Natural killer cell (primary cell): ENCODE data around the gene PDE6A. TPM values are rescaled to one million over a fixed set of nuclear protein-coding genes. Genes with fewer than 3 reads are reported as not detected.

ENCODE experiments used
- ATAC-seq, 3 donors: fragments of 150-1000 bp in 2 of 3; fragments of 200-7000 bp in 1 of 3; cut with Tn5 transposase; 1 replicate in 1 of 3; 2 replicates in 2 of 3; pipeline ENCODE4 v1.10.0; 2021; ENCODE audit warnings: mild to moderate bottlenecking in 2 of 3, moderate library complexity in 2 of 3
- DNase-seq, 2 donors: peaks; one replicate each; pipeline versions ENCODE4 v3.0.0 to v3.0.0-alpha.2; 2013 to 2021; ENCODE audit warnings: mixed read lengths in 1 of 2
- H3K27ac ChIP-seq: one replicate; pipeline ENCODE4 v1.5.1; 2013; ENCODE audit warnings: mild to moderate bottlenecking, low read length
- H3K27me3 ChIP-seq: one replicate; pipeline ENCODE4 v1.6.1; 2013; ENCODE audit warnings: low read length; ENCODE audit not compliant: control insufficient read depth, insufficient read depth
- H3K36me3 ChIP-seq: one replicate; pipeline ENCODE4 v1.6.1; 2013; ENCODE audit warnings: low read length; ENCODE audit not compliant: control insufficient read depth, insufficient read depth
- H3K4me1 ChIP-seq: one replicate; pipeline ENCODE4 v1.6.1; 2013; ENCODE audit warnings: low read length; ENCODE audit not compliant: control insufficient read depth, insufficient read depth
- H3K4me3 ChIP-seq: one replicate; pipeline ENCODE4 v1.5.1; 2013; ENCODE audit warnings: low read length
- H3K9me3 ChIP-seq: one replicate; pipeline ENCODE4 v1.6.1; 2013; ENCODE audit warnings: low read length; ENCODE audit not compliant: control insufficient read depth, insufficient read depth
- H3K27ac Mint-ChIP-seq, 2 donors: one replicate each; pipeline ENCODE4 v1.8.0; 2022; ENCODE audit warnings: mild to moderate bottlenecking in 2 of 2, mixed read lengths in 2 of 2, moderate library complexity in 1 of 2
- H3K27me3 Mint-ChIP-seq, 2 donors: one replicate each; pipeline ENCODE4 v1.8.0; 2022; ENCODE audit warnings: low read depth in 2 of 2, mixed read lengths in 2 of 2
- H3K36me3 Mint-ChIP-seq: one replicate; pipeline ENCODE4 v1.8.0; 2022; ENCODE audit warnings: mixed read lengths
- H3K4me1 Mint-ChIP-seq, 2 donors: one replicate each; pipeline ENCODE4 v1.8.0; 2022; ENCODE audit warnings: mixed read lengths in 2 of 2
- H3K4me3 Mint-ChIP-seq: one replicate; pipeline ENCODE4 v1.8.0; 2022; ENCODE audit warnings: mild to moderate bottlenecking, moderate library complexity, mixed read lengths
- H3K9me3 Mint-ChIP-seq, 2 donors: one replicate each; pipeline ENCODE4 v1.8.0; 2022; ENCODE audit warnings: mixed read lengths in 2 of 2
- WGBS: methylation state at CpG from one replicate; pipeline ENCODE4 v1.1.7; 2013; ENCODE audit warnings: missing lambda C conversion rate; ENCODE audit not compliant: insufficient coverage; 5-methylcytosine and 5-hydroxymethylcytosine counted together
- intact Hi-C: fragments of 100-400 bp; cut with micrococcal nuclease; formaldehyde crosslinking; loops from one replicate; pipeline ENCODE4 v1.14.2; 2022
- total RNA-seq, 4 donors: library from RNA; stranded (reverse); fragments of 120-200 nt in 1 of 4; gene quantifications; one replicate each; pipeline versions ENCODE4 v1.2.3 to v1.2.4, GENCODE V29; 2013 to 2022
- TF ChIP-seq, protein P1 (sequence below): fragments of 200-600 bp; IDR thresholded peaks from one replicate; pipeline ENCODE4 v1.8.0; 2022; ENCODE audit warnings: antibody characterized with exemption

The PDE6A gene
- total RNA-seq, 3 donors from 2014 or later (not counting 1 experiment from before 2014, with no cell fraction given): not detected

DNA sequence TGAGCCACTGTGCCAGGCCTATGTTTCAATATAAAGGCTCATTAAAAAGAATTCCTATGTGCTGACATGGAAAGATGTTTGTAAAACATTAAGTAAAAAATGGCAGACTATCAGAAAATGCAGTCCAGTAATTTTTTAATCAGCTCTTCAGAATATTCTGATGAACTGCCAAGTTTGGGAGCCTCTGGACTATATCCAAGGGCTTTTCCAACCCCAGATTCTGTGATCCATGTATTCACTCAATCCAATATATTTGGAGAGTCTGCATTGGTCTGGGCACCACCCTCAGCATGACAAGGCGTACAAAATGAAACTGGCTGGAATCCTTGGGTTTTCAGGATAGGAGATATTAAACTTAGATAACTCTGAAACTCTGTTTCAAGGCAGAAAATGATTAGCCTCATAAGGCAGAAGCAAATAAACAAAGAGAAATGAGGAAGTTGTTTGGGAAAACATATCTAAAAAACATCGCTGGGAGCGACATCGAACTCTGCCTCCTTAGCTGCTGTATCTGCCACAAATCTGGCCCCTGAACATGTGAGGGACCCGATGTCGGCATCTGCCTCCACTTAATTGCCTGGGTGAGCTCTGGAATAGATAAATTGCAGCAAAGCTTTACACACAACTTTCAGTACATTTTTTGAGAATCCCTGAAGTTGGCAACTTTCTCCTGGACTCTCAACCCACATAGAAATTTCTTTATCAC lies 14.4 kb downstream of the PDE6A start:
- TF ChIP-seq, protein P1, sequence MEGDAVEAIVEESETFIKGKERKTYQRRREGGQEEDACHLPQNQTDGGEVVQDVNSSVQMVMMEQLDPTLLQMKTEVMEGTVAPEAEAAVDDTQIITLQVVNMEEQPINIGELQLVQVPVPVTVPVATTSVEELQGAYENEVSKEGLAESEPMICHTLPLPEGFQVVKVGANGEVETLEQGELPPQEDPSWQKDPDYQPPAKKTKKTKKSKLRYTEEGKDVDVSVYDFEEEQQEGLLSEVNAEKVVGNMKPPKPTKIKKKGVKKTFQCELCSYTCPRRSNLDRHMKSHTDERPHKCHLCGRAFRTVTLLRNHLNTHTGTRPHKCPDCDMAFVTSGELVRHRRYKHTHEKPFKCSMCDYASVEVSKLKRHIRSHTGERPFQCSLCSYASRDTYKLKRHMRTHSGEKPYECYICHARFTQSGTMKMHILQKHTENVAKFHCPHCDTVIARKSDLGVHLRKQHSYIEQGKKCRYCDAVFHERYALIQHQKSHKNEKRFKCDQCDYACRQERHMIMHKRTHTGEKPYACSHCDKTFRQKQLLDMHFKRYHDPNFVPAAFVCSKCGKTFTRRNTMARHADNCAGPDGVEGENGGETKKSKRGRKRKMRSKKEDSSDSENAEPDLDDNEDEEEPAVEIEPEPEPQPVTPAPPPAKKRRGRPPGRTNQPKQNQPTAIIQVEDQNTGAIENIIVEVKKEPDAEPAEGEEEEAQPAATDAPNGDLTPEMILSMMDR: no peak
- no peak for DNase-seq
- Mint-ChIP-seq H3K4me3 (no peak overlapping the region), H3K27ac (no peak overlapping the region), H3K9me3 (no peaks in the 10 kb centered on the region), H3K4me1 (no peaks in the 10 kb centered on the region), H3K27me3 (peaks cover 19 to 44% of the 10 kb centered on the region in 2 donors), H3K36me3 (no peaks in the 10 kb centered on the region)
- intact Hi-C loops: no loop called here
- H3K4me1 ChIP-seq: no peaks in the 10 kb centered on the region
- no peaks in the 10 kb centered on the region for H3K36me3 ChIP-seq
- no peak for ATAC-seq
- WGBS: 94% methylated on average over 6 of the region's 6 CpGs
- no peaks in the 10 kb centered on the region for H3K9me3 ChIP-seq
- no peak overlapping the region for H3K4me3 ChIP-seq
- H3K27me3 ChIP-seq: no peaks in the 10 kb centered on the region
- no peak overlapping the region for H3K27ac ChIP-seq

DNA sequence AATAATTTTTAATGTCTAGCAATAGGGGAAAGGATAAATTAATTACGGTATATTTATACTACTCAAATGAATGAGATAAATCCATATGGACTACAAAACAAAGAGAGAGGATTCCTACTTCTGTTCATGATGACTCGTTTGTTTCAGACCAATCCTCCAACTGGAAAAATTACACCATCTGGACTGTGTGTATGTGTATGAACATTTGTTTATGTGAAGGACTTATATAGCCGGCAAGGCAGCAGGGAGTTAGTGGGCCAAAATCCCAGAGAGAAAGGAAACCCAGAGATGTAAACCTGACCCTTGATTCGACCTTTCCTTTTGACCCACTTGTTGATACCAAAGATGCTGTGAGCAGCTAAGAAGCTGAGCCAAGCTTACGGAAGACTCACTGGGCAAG lies 20.1 kb downstream of the PDE6A start:
- intact Hi-C loops: no loop called here
- Histone ChIP-seq H3K4me3 (no peak overlapping the region), H3K9me3 (no peaks in the 10 kb centered on the region), H3K27ac (no peak overlapping the region), H3K4me1 (no peaks in the 10 kb centered on the region), H3K27me3 (no peaks in the 10 kb centered on the region), H3K36me3 (no peaks in the 10 kb centered on the region)
- TF ChIP-seq, protein P1: no peak
- no peak overlapping the region for H3K27ac Mint-ChIP-seq
- DNase-seq (no peak), ATAC-seq (no peak)
- no peaks in the 10 kb centered on the region for H3K9me3 Mint-ChIP-seq
- H3K27me3 Mint-ChIP-seq: peaks cover 11 to 18% of the 10 kb centered on the region in 2 donors
- no peaks in the 10 kb centered on the region for H3K36me3 Mint-ChIP-seq
- WGBS: 95% methylated on average over 3 of the region's 5 CpGs
- no peaks in the 10 kb centered on the region for H3K4me1 Mint-ChIP-seq
- no peak overlapping the region for H3K4me3 Mint-ChIP-seq

DNA sequence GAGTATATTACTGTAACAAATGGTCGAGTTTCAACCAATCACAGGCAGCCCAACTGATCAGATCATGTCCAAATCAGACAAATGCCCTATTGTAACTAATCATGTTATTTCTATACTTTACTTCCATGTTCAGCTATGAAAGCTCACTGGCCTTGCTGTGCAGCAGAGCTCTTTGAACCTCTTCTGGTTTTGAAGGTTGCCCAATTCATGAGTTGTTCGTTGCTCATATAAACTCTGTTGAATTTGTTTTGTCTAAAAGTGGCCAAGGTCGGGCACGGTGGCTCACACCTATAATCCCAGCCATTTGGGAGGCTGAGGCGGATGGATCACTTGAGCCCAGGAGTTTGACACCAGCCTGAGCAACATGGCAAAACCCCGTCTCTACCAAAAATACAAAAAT lies 21.6 kb downstream of the PDE6A start:
- Histone ChIP-seq H3K9me3 (no peaks in the 10 kb centered on the region), H3K27ac (no peak overlapping the region), H3K4me3 (no peak overlapping the region), H3K4me1 (no peaks in the 10 kb centered on the region), H3K36me3 (no peaks in the 10 kb centered on the region), H3K27me3 (no peaks in the 10 kb centered on the region)
- Mint-ChIP-seq H3K4me3 (no peak overlapping the region), H3K36me3 (no peaks in the 10 kb centered on the region), H3K4me1 (no peaks in the 10 kb centered on the region), H3K27me3 (peaks cover 8 to 13% of the 10 kb centered on the region in 2 donors), H3K27ac (no peak overlapping the region), H3K9me3 (no peaks in the 10 kb centered on the region)
- 92% methylated on average over 6 of the region's 6 CpGs for whole genome bisulfite sequencing
- no peak for DNase-seq
- intact Hi-C loops: no loop called here
- TF ChIP-seq, protein P1: no peak
- ATAC-seq: no peak

DNA sequence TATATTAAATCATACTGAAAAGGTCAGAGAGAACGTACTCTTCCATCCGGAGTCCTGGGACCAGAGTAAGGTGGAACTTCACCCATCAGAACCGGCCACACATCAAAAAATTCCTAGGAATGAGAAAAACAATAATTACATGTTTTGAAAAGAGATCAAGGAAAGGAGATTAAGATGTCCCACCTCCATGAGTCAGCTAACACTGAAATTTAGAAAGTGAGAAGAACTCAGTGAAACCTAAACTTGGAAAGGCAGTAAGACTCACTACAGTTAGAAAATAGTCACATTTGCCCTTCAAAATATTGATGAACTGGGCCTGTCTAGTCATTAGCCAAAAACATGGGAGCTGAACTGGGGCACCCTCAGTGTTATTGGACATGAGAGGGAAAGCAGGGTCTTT lies 23.0 kb downstream of the PDE6A start:
- Histone ChIP-seq H3K27me3 (no peaks in the 10 kb centered on the region), H3K9me3 (no peaks in the 10 kb centered on the region), H3K4me3 (no peak overlapping the region), H3K4me1 (no peaks in the 10 kb centered on the region), H3K27ac (no peak overlapping the region), H3K36me3 (no peaks in the 10 kb centered on the region)
- TF ChIP-seq, protein P1: no peak
- H3K9me3 Mint-ChIP-seq: no peaks in the 10 kb centered on the region
- intact Hi-C loops: no loop called here
- no peak overlapping the region for H3K4me3 Mint-ChIP-seq
- peaks cover 8 to 17% of the 10 kb centered on the region in 2 donors for H3K27me3 Mint-ChIP-seq
- H3K4me1 Mint-ChIP-seq: no peaks in the 10 kb centered on the region
- WGBS: no CpG with 5 or more reads among the region's 3 CpGs
- ATAC-seq: no peak
- H3K27ac Mint-ChIP-seq: no peak overlapping the region
- H3K36me3 Mint-ChIP-seq: no peaks in the 10 kb centered on the region
- no peak for DNase-seq
